Measurements from ENCODE around the gene TNFRSF9.
A peak's percentile ranks its signal among the peaks of the same experiment; 100 is the strongest.
"Not testable (repeated sequence)": the region's sequence is repeated elsewhere in the genome, so short reads cannot be mapped to it uniquely, and the experiment has no call there.

The TNFRSF9 gene

DNA sequence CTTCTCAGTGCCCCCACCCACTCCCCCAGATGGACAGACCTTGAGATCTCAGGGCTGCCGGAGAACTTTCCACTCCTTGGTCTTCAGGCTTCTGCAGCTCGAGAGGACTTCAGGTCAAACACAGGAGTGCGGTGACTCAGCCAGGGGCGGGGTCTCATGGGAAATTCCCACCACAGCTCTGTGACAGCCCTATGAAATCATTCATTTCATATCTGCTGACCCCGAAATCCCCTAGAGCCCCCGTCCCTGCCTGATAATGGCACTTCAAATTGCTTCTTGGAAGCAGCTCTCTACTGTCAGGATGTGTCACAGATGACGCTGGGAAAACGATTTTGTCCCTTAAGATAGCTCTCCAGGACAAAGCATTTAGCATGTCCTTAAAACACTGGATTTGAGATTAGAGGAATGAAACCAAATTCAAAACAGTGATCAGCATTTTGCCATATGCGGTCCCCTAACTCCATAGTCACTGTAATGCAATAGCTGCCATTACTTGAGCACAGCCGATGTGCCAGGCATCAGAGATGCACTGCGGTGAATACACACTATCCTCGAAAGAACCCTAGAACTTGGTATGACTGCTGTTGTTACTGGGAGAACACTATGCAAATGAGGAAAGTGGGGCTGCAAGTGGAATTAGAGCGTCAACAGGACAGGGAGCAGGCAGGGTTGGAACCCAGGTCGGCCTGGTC lies at the start of gene TNFRSF9:
Gene TNFRSF9, minus strand, starts transcription at position 95 of the 692 bp plus-strand sequence. CDS start 845 bp downstream, outside the sequence.
- no peak for DNase-seq (ENCODE audit: low read depth)
- H3K4me3 ChIP-seq (ENCODE audit: low read depth, low read length) = no peak within 1 kb of the TSS

- no peak for DNase-seq (ENCODE audit: low read depth)
- no peak overlapping the region for H3K4me3 ChIP-seq (ENCODE audit: low read depth, low read length)
These were observed 49.3 kb upstream of the TNFRSF9 start for GRCh38 chr1:7989762-7990428.

- DNase-seq (ENCODE audit: low read depth) = no peak
- H3K4me3 ChIP-seq (ENCODE audit: low read depth, low read length) = no peak overlapping the region
These were observed 47.9 kb upstream of the TNFRSF9 start for GRCh38 chr1:7988576-7988975.

GRCh38 chr1:7987528-7987927 lies 46.9 kb upstream of the TNFRSF9 start:
- DNase-seq (ENCODE audit: low read depth) = no peak
- no peak overlapping the region for H3K4me3 ChIP-seq (ENCODE audit: low read depth, low read length)

DNA sequence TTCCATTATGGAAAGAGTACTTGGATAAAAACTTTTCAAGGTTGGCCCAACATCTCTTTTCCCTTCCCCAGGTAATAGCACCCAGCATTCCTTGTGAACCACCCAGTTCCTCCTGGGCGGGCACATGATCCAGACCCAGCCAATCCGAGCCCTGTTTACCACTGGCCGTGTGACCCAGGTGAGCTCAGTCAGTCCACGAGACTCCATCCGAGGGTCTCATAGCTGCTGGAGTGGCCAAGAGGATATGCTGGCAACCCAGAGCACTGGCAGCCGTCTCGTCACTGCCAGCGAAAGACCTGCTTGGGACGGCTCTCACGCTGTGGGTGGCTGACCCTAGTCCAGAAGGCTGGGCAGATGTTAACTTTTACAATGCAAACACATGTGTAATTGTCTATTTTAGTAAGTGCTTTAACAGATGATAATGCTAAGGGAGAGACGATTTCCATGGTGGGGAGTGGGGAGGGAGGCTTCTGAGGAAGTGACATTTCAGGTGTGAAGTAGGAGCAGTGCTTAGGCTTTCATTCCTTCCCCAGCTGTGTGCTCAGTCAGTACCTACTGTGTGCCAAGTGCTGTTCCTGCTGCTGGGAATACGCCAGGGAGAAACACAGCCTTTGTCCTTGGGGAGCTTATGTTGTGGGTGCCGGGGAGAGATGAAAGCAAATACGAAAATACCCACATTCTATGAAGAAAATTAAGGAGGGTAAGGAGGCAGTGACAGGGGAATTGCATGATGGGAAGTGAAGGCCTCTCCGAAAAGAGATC lies 45.4 kb upstream of the TNFRSF9 start:
- DNase-seq (ENCODE audit: low read depth) = no peak
- no peak overlapping the region for H3K4me3 ChIP-seq (ENCODE audit: low read depth, low read length)

DNA sequence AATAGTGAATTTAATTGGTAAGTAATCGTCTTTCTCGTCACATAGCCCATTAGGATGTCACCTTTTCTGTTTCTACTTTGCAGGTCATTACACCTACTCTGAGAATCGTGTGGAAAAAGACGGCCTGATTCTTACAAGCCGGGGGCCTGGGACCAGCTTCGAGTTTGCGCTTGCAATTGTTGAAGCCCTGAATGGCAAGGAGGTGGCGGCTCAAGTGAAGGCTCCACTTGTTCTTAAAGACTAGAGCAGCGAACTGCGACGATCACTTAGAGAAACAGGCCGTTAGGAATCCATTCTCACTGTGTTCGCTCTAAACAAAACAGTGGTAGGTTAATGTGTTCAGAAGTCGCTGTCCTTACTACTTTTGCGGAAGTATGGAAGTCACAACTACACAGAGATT lies 44.2 kb upstream of the TNFRSF9 start:
- no peak overlapping the region for H3K4me3 ChIP-seq (ENCODE audit: low read depth, low read length)
- DNase-seq (ENCODE audit: low read depth) = no peak

- no peak for DNase-seq (ENCODE audit: low read depth)
These were observed 42.6 kb upstream of the TNFRSF9 start for GRCh38 chr1:7983086-7983778.

DNA sequence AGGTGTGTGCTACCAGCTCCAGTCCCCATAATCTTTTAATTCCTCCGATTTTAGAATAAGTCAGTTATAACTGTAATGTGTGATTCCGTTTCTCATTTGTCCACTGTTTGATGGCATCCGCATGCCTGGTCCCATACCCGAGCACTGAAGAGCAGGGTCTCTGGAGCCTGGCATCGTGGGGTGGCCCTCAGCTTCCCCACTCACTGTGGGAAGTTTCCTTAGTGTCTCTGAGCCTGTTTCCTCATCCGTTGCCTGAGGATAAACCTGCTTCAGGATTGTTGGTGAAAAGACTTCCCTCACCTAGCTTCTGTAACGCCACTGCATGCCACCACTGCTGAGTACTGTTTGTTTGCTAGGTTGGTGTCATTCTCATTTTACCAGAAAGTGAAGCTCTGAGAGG lies 40.3 kb upstream of the TNFRSF9 start:
- no peak overlapping the region for H3K4me3 ChIP-seq (ENCODE audit: low read depth, low read length)
- no peak for DNase-seq (ENCODE audit: low read depth)

More at GRCh38 chr1:7983086-7983778, 42.6 kb upstream of the TNFRSF9 start:
- no peak overlapping the region for H3K4me3 ChIP-seq (ENCODE audit: low read depth, low read length)

DNA sequence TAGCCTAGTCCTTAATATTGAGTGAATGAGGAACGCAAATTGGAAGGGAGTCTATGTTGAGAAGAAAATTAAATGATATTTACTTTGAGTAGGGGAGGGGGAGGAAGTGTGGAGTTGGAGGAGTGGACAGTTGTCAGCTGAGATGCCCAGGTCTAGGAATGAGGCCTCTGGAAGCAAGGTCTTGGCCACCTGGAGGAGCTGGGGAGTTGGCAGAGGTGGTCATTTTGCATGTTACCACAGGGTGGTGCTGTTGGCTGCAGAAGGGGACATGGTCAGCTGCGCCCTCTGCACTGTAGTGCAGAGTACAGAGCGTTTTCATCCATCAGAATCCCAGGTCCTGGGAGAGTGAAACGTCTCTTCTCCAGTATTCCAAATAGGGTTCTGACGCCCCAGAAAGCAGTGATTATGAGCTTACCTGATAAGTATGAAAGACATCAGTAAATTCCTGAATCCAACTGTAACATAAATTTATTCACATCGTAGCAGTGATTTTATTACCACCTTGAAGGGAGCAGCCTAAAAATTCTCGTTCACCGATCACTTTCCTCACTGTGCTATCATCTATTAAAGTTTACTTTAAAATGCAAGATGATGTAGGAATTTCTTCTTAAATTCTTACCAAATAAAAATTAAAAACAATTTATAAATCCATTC lies 34.7 kb upstream of the TNFRSF9 start:
- DNase-seq (ENCODE audit: low read depth) = peak; percentile 28
- H3K4me3 ChIP-seq (ENCODE audit: low read depth, low read length) = no peak overlapping the region

GRCh38 chr1:7973086-7973485 lies 32.4 kb upstream of the TNFRSF9 start:
- H3K4me3 ChIP-seq (ENCODE audit: low read depth, low read length) = no peak overlapping the region
- DNase-seq (ENCODE audit: low read depth) = no peak

DNA sequence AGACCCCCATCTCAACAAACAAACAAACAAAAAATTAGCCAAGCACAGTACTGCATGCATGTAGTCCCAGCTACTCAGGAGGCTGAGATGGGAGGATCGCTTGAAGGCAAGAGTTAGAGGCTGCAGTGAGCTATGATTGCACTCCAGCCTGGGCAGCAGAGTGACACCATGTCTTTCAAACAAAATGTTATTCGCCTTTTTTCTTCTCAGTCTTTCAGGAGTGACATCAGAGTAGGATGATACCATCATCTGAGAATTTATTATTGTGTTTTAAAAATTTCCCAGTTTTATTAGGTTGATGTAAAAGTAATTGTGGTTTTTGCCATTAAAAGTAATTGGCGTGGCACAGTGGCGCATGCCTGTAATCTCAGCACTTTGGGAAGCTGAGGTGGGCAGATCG lies 31.6 kb upstream of the TNFRSF9 start:
- DNase-seq (ENCODE audit: low read depth) = no peak
- no peak overlapping the region for H3K4me3 ChIP-seq (ENCODE audit: low read depth, low read length)

GRCh38 chr1:7971024-7971423 lies 30.4 kb upstream of the TNFRSF9 start:
- no peak overlapping the region for H3K4me3 ChIP-seq (ENCODE audit: low read depth, low read length)
- DNase-seq (ENCODE audit: low read depth) = no peak

GRCh38 chr1:7970246-7970645 lies 29.6 kb upstream of the TNFRSF9 start:
- DNase-seq (ENCODE audit: low read depth) = no peak
- H3K4me3 ChIP-seq (ENCODE audit: low read depth, low read length) = no peak overlapping the region

DNA sequence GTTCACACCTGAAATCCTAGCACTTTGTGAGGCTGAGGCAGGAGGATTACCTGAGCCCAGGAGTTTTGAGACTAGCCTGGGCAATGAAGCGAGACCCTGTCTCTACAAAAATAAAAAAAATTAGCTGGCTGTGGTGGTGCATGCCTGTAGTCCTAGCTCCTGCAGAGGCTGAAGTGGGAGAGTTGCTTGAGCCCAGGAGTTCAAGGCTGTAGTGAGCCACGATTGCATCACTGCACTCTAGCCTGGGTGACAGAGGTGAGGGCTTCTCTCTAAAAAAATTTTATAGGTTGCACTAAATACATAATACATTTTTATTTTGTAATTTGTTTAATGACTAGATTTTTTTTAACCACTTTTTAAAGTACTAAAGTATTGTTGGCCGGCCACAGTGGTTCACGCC lies 27.0 kb upstream of the TNFRSF9 start:
- no peak for DNase-seq (ENCODE audit: low read depth)
- H3K4me3 ChIP-seq (ENCODE audit: low read depth, low read length) = no peak overlapping the region

DNA sequence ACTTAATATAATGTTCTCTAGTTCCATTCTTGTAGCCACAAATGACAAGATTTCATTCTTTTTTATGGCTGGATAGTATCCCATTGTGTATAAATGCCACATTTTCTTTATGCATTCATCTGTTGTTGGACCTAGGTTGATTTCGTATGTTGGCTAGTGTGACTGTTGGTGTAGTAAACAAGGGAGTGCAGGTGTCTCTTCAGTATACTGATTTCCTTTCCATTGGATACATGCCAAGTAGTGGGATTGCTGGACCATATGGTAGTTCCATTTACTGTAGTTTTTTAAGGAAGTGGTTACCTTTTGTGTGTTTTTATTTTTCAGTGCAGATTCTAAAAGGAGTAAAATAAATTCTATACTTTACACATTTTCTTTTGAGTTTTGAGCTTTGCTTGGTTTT lies 26.6 kb upstream of the TNFRSF9 start:
- H3K4me3 ChIP-seq (ENCODE audit: low read depth, low read length) = no peak overlapping the region
- DNase-seq (ENCODE audit: low read depth) = no peak

DNA sequence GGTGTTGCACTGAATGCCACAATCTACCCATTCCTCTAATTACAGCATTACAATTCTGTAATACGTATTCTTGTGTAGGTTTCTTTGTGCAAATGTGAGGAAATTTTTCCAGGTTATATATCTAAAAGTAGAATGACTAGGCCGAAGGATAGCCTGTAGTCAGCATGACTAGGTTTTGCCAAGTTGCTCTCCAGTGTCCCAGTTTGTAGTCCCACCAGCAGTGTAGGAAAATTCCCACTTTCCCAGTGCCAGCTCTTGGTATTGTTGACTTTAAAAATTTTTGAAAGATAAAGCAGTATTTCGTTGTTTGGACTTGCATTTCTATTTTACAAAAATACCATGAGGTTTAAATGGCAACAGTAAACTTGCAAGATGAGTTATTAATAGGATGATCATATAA lies 23.8 kb upstream of the TNFRSF9 start:
- no peak overlapping the region for H3K4me3 ChIP-seq (ENCODE audit: low read depth, low read length)
- no peak for DNase-seq (ENCODE audit: low read depth)

DNA sequence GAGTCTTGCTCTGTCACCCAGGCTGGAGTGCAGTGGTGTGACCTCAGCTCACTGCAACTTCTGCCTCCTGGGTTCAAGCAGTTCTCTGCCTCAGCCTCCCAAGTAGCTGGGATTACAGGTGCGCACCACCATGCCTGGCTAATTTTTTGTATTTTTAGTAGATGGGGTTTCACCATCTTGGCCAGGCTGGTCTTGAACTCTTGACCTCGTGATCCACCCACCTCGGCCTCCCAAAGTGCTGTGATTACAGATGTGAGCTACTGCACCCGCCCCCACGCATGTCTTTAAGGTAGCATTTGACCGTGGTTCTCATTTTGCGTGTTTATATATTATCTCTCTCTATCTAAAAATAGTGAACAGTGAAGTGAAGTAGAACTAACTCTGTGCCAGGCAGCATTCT lies 23.2 kb upstream of the TNFRSF9 start:
- DNase-seq (ENCODE audit: low read depth) = not testable (repeated sequence)

GRCh38 chr1:7963378-7963730 lies 22.7 kb upstream of the TNFRSF9 start:
- H3K4me3 ChIP-seq (ENCODE audit: low read depth, low read length); DNase-seq (ENCODE audit: low read depth): not testable (repeated sequence)

More for the DNA sequence above, 23.2 kb upstream of the TNFRSF9 start:
- not testable (repeated sequence) for H3K4me3 ChIP-seq (ENCODE audit: low read depth, low read length)

DNA sequence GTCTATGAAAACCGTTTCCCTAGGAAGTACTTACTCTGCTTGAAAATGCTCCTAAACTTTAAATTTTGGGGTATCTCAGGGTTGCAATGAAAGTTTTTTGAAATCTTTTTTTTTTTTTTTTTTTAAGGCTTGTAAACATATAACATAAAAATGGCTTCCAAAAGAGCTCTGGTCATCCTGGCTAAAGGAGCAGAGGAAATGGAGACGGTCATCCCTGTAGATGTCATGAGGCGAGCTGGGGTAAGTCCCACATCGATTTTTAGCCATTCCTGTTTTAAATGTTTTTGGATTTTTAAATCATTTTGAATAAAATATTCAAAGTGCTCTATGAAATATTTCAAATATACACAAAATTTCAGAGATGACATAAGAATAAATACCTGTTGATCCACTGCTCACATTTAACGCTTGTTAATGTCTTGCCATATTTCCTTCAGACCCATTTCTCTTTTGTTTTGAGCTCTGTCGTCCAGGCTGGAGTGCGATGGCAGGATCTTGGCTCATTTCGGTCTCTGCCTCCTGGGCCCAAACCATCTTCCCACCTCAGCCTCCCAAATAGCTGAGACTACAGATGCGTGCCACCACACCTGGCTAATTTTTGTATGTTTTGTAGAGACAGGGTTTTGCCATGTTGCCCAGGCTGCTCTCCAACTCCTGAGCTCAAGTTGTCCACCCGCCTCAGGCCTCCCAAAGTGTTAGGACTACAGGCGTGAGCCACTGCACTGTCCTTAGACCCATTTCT lies 22.2 kb upstream of the TNFRSF9 start:
- H3K4me3 ChIP-seq (ENCODE audit: low read depth, low read length) = peak overlapping the region; percentile 85

More for the DNA sequence above, 22.2 kb upstream of the TNFRSF9 start:
- no peak for DNase-seq (ENCODE audit: low read depth)

Data from skeletal muscle cell (primary cell).